Chondrocyte (in vitro differentiated cells): ENCODE data around the gene IFNAR1. TPM values are rescaled to one million over a fixed set of nuclear protein-coding genes. Genes with fewer than 3 reads are reported as not detected.

Experiments
- DNase-seq: peaks from one replicate; pipeline ENCODE4 v3.0.0; 2021; ENCODE audit warnings: mixed read lengths, low spot score
- H3K27ac Mint-ChIP-seq: one replicate; pipeline ENCODE4 v1.8.0; 2021; ENCODE audit warnings: mild to moderate bottlenecking, moderate library complexity, mixed read lengths; ENCODE audit not compliant: unreplicated experiment
- H3K27me3 Mint-ChIP-seq: 2 replicates; pipeline ENCODE4 v1.8.0; 2021; ENCODE audit warnings: low read depth, mixed read lengths
- H3K36me3 Mint-ChIP-seq: 2 replicates; pipeline ENCODE4 v1.8.0; 2021; ENCODE audit warnings: low read depth, mixed read lengths
- H3K4me1 Mint-ChIP-seq: 2 replicates; pipeline ENCODE4 v1.8.0; 2021; ENCODE audit warnings: low read depth, mild to moderate bottlenecking, mixed read lengths
- H3K4me3 Mint-ChIP-seq: one replicate; pipeline ENCODE4 v1.8.0; 2021; ENCODE audit warnings: mild to moderate bottlenecking, moderate library complexity, mixed read lengths; ENCODE audit not compliant: unreplicated experiment
- H3K9me3 Mint-ChIP-seq: 2 replicates; pipeline ENCODE4 v1.8.0; 2021; ENCODE audit warnings: low read depth, mixed read lengths
- total RNA-seq: library from RNA; stranded (reverse); gene quantifications from 3 replicates; pipeline ENCODE4 v1.2.1, GENCODE V29; 2021
- TF ChIP-seq, protein P1 (sequence below): fragments of 200-600 bp; sonication (generic); IDR thresholded peaks from 2 replicates; pipeline ENCODE4 v1.5.0; 2021; ENCODE audit warnings: antibody characterized with exemption, mild to moderate bottlenecking, moderate library complexity

IFNAR1 gene
- total RNA-seq, 1 donor from 2014 or later: 47.7 TPM

DNA sequence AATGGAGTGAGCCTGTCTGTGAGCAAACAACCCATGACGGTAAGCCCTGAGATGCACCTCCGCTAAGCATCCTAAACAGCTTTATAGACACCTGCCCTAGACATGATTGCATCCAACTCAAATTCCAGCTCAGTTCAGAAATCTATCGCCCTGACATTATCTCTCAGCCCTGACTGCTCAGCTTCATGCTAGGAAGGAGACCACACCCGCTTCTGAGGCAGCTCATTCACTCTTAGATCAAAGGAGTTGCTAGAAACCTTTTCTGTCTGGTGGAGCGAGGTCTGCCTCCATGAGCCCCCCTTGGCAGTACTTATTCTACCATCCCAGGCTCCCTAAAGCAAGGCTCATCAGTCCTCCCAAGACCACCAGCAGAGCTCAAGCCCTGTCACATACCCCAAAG, 41.6 kb upstream of the IFNAR1 start:
- H3K36me3 Mint-ChIP-seq: peaks cover 28% of the 10 kb centered on the region
- peaks cover 11% of the 10 kb centered on the region for H3K9me3 Mint-ChIP-seq
- H3K27ac Mint-ChIP-seq: no peak overlapping the region
- H3K27me3 Mint-ChIP-seq: no peaks in the 10 kb centered on the region
- H3K4me3 Mint-ChIP-seq: no peak overlapping the region
- no peak for DNase-seq
- TF ChIP-seq, protein P1, sequence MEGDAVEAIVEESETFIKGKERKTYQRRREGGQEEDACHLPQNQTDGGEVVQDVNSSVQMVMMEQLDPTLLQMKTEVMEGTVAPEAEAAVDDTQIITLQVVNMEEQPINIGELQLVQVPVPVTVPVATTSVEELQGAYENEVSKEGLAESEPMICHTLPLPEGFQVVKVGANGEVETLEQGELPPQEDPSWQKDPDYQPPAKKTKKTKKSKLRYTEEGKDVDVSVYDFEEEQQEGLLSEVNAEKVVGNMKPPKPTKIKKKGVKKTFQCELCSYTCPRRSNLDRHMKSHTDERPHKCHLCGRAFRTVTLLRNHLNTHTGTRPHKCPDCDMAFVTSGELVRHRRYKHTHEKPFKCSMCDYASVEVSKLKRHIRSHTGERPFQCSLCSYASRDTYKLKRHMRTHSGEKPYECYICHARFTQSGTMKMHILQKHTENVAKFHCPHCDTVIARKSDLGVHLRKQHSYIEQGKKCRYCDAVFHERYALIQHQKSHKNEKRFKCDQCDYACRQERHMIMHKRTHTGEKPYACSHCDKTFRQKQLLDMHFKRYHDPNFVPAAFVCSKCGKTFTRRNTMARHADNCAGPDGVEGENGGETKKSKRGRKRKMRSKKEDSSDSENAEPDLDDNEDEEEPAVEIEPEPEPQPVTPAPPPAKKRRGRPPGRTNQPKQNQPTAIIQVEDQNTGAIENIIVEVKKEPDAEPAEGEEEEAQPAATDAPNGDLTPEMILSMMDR: no peak
- H3K4me1 Mint-ChIP-seq: peaks cover 31% of the 10 kb centered on the region

DNA sequence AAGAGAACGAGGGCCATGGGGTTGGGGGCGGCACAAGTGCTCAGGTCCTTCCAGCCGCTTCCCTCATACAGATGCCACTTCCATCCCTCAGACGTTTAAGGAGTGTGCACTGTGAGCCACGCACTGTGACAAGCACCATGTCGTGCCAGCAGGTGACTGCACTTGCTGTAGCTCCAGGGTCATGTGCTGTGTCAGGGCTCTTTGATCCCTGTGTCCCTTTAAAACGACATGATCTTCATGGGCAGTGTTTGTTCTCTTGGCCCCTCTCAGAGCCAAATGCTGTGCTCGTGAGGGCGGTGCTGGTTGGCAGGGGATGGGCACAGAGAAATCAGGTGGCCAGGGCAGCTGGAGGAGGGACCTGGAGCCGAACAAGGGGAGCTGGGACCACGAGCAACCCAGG, 38.7 kb upstream of the IFNAR1 start:
- Mint-ChIP-seq H3K4me1 (peaks cover 49% of the 10 kb centered on the region), H3K9me3 (no peaks in the 10 kb centered on the region), H3K27me3 (no peaks in the 10 kb centered on the region), H3K4me3 (no peak overlapping the region), H3K27ac (peak overlapping the region; percentile 88), H3K36me3 (peaks cover 17% of the 10 kb centered on the region)
- TF ChIP-seq, protein P1: no peak
- DNase-seq: no peak

DNA sequence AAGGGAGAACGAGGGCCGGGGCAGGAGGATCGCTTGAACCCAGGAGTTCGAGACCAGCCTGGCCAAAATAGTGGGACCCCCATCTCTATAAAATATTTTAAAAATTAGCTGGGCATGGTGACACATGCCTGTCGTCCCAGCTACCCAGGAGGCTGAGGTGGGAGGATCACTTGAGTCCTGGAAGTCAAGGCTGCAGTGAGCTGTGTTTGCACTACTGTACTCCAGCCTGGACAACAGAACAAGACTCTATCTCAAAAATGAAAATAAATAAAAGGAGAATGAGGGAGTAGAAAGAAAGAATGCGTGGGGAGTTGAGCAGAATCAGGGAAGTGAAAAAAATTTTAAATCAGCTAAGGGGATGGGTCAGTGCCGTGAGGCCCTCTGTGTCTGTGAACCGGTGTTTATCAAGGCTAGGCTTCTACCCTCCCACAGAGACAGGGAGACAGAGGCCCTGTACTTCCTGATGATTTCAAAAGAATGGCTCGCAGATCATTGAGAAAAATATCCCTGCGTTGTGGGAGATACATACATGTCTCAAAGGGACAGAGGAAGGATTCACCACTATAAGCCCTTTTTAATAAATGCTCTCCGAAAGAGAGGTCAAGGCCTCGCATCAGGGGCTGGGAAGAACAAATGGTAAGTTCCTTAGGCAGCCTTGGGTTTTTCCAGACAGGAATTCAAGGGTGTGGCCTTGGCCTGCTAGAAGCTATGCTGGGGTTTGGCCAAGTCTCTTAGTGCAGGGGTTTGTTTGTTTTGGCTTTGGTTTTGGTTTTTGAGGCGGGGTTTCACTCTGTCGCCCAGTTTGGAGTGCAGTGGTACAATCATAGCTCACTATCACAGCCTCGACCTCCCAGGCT, 37.9 kb upstream of the IFNAR1 start:
- no peaks in the 10 kb centered on the region for H3K9me3 Mint-ChIP-seq
- peaks cover 49% of the 10 kb centered on the region for H3K4me1 Mint-ChIP-seq
- H3K27ac Mint-ChIP-seq: peak overlapping the region; percentile 88
- TF ChIP-seq, protein P1: no peak
- H3K4me3 Mint-ChIP-seq: peak overlapping the region; percentile 1
- DNase-seq: no peak
- no peaks in the 10 kb centered on the region for H3K27me3 Mint-ChIP-seq
- peaks cover 18% of the 10 kb centered on the region for H3K36me3 Mint-ChIP-seq

DNA sequence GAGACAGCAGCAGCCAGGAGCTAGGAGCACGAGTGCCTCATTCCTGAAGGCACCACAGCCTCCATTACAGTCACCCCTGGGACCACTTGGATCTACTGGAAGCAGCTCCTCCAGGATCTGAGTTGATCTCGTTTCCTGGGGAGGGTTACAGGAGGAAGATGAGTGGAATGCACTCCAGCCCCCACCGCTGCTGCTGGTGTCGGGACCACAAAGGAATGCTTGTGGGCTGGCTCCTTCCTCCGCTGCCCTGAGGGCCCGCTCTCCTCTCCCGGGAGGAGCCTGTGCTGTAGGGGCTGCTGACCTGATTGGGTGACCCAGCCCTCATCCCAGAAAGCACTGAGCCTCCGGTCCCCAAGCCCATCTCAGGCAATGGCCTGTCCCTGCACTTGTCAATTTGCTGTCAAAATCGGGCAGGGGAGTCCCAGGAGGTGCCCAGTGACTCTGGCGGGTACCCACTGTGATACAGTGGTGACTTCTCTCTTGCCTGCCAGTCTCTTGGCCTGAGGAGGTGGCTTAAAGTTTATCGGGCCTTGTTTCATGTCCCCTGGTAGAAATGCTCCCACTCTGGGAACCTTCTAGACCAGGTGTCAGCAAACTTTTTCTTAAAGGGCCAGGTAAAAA, 35.5 kb upstream of the IFNAR1 start:
- Mint-ChIP-seq H3K27ac (peak overlapping the region; percentile 74), H3K27me3 (no peaks in the 10 kb centered on the region), H3K4me1 (peaks cover 46% of the 10 kb centered on the region), H3K9me3 (no peaks in the 10 kb centered on the region), H3K4me3 (no peak overlapping the region), H3K36me3 (peaks cover 19% of the 10 kb centered on the region)
- DNase-seq: no peak
- TF ChIP-seq, protein P1: no peak

DNA sequence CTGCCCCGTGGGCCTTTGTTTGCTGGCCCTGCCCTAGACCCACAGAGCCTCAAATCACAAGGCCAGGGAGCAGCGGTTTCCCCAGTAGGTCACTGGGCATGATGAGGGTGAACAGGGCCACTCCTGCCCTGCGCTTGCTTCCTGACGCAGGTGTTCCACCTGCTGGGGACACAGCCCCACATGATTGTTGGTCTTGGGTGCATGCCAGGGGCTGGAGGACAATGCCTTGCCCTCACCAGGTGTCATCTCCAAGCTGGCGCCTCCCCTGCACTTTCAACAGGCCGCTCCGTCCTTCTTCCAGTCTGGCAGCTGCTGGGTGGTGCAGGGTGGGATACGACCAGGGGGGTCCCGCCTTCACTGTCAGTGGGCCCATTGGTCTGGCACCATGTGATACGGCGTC, 34.3 kb upstream of the IFNAR1 start:
- Mint-ChIP-seq H3K27me3 (no peaks in the 10 kb centered on the region), H3K4me1 (peaks cover 45% of the 10 kb centered on the region), H3K9me3 (no peaks in the 10 kb centered on the region), H3K4me3 (no peak overlapping the region), H3K27ac (no peak overlapping the region), H3K36me3 (peaks cover 17% of the 10 kb centered on the region)
- TF ChIP-seq, protein P1: no peak
- no peak for DNase-seq
